Activated CD8-positive, alpha-beta memory T cell treated with anti-CD3 and anti-CD28 coated beads, Interleukin-2, amount 50 U/mL, for 48 hours (primary cell): ENCODE data around the gene KRT16.
"Not testable (repeated sequence)": the region's sequence is repeated elsewhere in the genome, so short reads cannot be mapped to it uniquely, and the experiment has no call there.

ENCODE experiments used
- DNase-seq: peaks from one replicate; pipeline ENCODE4 v3.0.0-alpha.2; 2020

The KRT16 gene

DNA sequence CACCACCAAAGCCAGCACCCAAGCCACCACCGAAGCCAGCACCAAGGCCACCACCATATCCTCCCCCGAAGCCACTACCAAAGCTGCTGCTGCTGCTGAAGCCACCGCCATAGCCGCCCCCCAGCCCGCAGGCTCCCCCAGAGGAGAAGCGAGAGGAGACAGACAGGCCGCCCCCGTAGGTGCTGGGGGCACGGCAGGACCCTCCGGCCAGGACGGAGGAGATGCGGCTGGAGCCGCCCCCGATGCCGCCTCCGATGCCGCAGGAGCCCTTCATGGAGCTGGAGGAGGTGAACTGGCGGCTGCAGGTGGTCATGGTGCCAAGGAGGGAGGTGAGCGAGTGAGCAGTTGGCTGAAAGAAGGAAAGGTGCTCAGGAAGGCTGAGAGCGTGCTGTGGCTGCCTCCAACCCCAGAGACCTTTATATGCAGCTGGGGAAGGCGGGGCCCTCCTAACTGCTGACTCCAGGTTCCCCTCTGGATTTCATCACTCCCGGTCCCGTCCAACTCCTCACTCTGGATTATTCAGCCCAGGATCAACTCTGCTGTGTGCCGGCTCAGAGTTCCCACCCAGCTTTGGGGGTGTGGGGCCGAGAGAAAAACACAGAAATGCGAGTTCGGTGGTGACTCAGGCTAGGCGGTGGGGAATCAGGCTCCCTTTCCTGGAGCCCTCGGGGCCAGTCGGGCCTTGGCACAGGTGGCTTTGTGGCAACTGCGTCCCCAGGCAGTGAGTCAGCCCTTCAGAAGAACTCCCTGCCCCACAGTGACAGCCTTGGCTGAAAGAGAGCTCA is at the start of gene KRT16:
TSS of gene KRT16 (minus strand) at position 392 of the 785 bp plus-strand sequence. CDS start at position 313, 79 bp downstream.
- DNase-seq, result not testable (repeated sequence)

- no peak for DNase-seq
Measured at GRCh38 chr17:41660221-41660711, 47.7 kb upstream of the KRT16 start.

DNA sequence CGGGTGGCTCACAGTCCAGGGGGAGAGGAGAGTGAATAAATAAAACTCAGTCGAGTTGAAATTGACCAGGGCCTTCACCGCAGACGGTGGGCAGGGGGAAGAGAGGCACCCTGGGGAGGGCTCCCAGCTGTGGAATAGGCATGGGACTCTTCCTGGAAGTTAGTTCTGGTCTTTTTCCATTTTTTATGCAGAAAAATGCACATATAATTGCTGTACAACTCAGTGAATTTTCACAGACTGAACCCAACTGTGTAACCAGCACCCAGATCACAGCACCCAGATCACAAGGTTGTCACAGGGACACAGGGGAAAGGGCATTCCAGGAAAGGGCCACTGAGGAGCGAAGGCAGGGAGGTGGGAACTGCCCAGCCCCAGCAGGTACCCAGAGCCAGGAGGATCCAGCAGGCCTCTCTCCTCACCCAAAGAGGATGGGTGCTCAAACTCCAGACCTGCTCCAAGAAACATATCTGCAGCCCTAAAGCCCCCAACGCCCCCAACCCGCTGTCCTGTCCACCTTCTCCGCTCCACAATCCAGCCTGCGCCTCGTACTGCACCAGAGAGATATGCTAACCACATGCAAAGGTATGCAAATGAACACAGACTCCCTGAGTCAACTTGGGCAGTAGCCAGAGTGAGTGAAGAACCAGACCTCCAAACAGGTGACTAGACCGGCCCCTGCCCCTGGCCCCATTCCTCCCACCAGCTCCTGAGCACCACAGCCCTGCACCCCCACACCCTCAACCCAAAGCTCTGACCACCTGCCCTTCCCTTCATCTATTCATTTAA is 47.1 kb upstream of the KRT16 start:
- DNase-seq, result no peak

DNA sequence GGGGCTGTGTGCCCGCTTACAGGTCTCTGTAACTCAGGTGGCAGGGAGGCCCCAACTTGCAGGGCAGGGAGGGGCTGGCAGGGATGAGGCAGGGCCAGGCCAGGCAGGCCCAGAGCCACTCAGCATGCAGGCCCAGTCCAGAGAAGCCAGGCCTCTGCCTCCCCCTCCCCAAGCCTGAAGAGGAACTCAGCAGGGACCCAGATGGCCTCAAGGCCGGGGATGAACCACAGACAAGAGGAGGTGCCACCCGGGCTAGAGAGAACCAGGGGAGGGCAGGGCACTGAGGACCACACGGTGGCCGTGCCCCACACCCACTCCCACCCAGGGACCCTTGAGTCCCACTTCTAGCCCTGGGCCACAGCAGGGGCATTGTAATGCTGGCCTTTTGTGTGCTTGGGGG is 46.3 kb upstream of the KRT16 start:
- DNase-seq, result no peak

- DNase-seq, result no peak
Measured at GRCh38 chr17:41657936-41658335, 45.4 kb upstream of the KRT16 start.

DNA sequence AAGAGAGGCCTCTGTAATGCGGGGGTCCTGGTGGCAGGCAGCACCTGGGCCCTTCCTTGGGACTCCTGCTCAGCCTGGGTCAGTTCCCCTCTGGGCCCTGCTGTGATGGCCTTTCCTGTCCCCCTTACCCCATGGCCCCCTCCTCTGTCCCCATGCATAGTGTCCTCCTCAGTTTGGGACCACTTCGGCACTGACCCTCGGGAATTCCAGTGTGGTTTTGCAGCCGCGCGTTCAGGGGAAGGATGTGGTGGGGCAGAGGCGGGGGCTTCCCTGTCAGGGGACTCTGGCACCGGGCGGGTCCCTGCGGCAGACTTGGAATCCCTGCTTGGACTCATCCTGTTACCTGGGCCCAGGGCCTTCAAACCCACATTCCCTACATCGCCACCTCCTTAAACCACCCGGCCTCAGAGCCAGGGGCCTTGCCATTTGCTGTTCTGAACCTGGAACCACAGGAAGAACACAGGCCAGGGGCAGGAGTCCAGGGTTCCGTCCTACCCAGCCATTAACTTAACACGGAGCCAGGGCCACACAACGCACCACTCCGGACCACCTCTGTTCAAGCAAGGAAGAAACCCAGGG is 44.7 kb upstream of the KRT16 start:
- DNase-seq, result no peak

GRCh38 chr17:41656249-41657023 is 43.9 kb upstream of the KRT16 start:
- DNase-seq, result no peak

- no peak for DNase-seq
Measured at GRCh38 chr17:41655611-41656111, 43.1 kb upstream of the KRT16 start.

GRCh38 chr17:41654678-41655607 is 42.4 kb upstream of the KRT16 start:
- DNase-seq, result no peak

GRCh38 chr17:41653892-41654677 is 41.5 kb upstream of the KRT16 start:
- no peak for DNase-seq

- no peak for DNase-seq
Measured at GRCh38 chr17:41653421-41653820, 40.9 kb upstream of the KRT16 start.

GRCh38 chr17:41652461-41652970 is 39.9 kb upstream of the KRT16 start:
- no peak for DNase-seq

- DNase-seq, result no peak
Measured at GRCh38 chr17:41651625-41652460, 39.3 kb upstream of the KRT16 start.

DNA sequence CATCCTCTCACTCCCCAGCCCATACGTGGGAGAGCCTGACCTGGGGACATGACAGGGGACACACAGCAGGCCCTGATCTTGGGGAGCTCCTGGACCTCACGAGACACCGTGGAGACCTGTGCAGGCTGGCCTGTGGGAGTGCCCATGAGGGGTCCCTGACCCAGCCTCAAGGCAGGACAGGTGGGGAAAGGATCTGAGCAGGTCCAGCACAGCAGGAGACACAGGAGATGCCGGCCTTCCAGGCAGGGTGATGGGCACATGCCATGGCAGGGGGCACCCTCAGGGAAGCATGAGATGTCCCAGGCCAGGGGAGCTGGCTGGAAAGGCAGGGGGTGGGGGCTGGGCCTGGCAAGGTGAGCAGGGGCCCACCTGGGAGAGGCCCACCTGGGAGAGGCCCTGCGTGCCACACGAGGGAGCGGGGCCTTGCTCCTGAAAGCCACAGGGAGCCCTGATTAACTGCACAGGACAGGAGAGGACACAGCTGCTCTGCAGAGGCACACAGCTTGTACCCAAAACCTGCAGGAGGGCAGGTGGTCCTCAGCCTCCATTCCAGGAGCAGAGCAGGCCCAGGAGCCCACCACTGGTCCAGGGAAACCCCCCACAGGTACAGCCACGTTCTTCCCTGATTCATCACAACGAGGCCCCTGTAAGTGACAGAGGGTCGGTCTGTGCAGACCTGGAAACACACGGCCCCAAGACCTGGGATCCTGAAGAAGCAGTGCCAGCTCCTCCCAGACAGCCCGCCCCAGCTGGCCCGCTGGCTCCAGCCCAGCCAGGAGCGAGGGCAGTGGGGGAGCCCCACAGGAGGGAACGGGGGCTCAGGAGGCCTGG is 38.4 kb upstream of the KRT16 start:
- DNase-seq, result no peak

GRCh38 chr17:41649923-41650519 is 37.5 kb upstream of the KRT16 start:
- DNase-seq, result no peak

- peak; percentile 97 for DNase-seq
Measured at GRCh38 chr17:41648411-41649195, 36.0 kb upstream of the KRT16 start.

DNA sequence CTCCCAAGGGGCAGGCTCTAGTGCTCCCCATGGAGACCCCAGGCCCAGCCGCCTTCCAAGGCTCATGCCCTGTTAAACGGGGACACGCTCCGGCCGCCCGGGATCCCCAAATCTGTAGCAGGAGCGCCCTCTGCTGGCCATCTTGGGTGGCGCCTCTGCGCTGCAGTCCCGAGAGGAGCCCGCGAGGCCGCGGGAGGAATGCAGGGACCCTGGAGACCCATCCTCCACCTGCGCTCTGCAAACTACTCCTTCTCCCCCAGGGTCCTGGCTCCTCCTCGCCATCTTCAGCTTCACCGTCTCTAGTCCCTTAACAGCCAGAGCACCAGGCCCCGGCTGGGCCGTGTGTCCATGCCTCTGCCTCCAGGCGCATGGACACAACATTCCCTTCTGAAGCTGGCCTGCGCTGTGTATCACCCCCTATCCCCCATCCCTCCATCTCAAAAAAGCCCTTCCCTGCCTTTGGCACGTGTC is 35.4 kb upstream of the KRT16 start:
- peak; percentile 100 for DNase-seq
